IMR-90 (cell line): ENCODE data around the gene ADAMTS14. TPM values are rescaled to one million over a fixed set of nuclear protein-coding genes. Genes with fewer than 3 reads are reported as not detected.

Experiments
- ATAC-seq: fragments of 200-7000 bp; cut with Tn5 transposase; 2 replicates; pipeline ENCODE4 v1.9.1; 2020; ENCODE audit warnings: low read depth, mild to moderate bottlenecking, moderate library complexity
- BruUV-seq: library from RNA; stranded (reverse); fragments of 400-500 nt; replicated peaks from 2 replicates; lab custom pipeline; 2021; lab: Mats Ljungman, UMichigan
- CTCF ChIA-PET: fragments of 300-600 bp; formaldehyde crosslinking; extraction: SDS; loops from one replicate; lab custom pipeline; 2021; ENCODE audit warnings: antibody characterized with exemption; lab: Yijun Ruan, JAX
- POLR2A ChIA-PET: fragments of 300-600 bp; sonication (Branson Sonifier 250); formaldehyde crosslinking; loops from one replicate; lab custom pipeline; 2022; ENCODE audit warnings: antibody characterized with exemption; ENCODE audit not compliant: unreplicated experiment; lab: Charles Lee
- DNase-seq: peaks from one replicate; pipeline ENCODE4 v3.0.0; 2013
- H2AFZ ChIP-seq: replicated peaks from 2 replicates; pipeline ENCODE3; 2013; ENCODE audit warnings: low read length, mild to moderate bottlenecking; ENCODE audit not compliant: poor library complexity
- H2AK5ac ChIP-seq: 2 replicates; pipeline ENCODE4 v1.6.1; 2013; ENCODE audit warnings: low read depth, low read length, inconsistent platforms
- H2AK9ac ChIP-seq: replicated peaks from 2 replicates; pipeline ENCODE3; 2013; ENCODE audit warnings: mild to moderate bottlenecking, low read depth, low read length, moderate library complexity; ENCODE audit not compliant: poor library complexity
- H2BK120ac ChIP-seq: 2 replicates; pipeline ENCODE4 v1.6.1; 2013; ENCODE audit warnings: low read depth, low read length, inconsistent platforms
- H2BK15ac ChIP-seq: 3 replicates; pipeline ENCODE4 v1.6.1; 2013; ENCODE audit warnings: low read depth, low read length, inconsistent platforms
- H2BK20ac ChIP-seq: 2 replicates; pipeline ENCODE4 v1.6.1; 2013; ENCODE audit warnings: low read depth, mild to moderate bottlenecking, inconsistent platforms, low read length, moderate library complexity
- H2BK5ac ChIP-seq: 2 replicates; pipeline ENCODE4 v1.6.1; 2013; ENCODE audit warnings: mild to moderate bottlenecking, low read depth, low read length, inconsistent platforms; ENCODE audit not compliant: poor library complexity, severe bottlenecking
- H3K14ac ChIP-seq: replicated peaks from 2 replicates; pipeline ENCODE4 v1.6.1; 2013; ENCODE audit warnings: low read depth, low read length, inconsistent platforms
- H3K18ac ChIP-seq: 2 replicates; pipeline ENCODE4 v1.6.1; 2013; ENCODE audit warnings: low read depth, low read length, control low read depth
- H3K23ac ChIP-seq: 2 replicates; pipeline ENCODE4 v1.6.1; 2013; ENCODE audit warnings: low read depth, low read length, inconsistent platforms
- H3K27ac ChIP-seq: 2 replicates; pipeline ENCODE4 v1.5.1; 2013; ENCODE audit warnings: mild to moderate bottlenecking, control low read depth, low read length; ENCODE audit not compliant: insufficient read depth
- H3K27me3 ChIP-seq: 2 replicates; pipeline ENCODE4 v1.6.1; 2013; ENCODE audit warnings: low read length; ENCODE audit not compliant: control insufficient read depth, insufficient read depth
- H3K36me3 ChIP-seq: 2 replicates; pipeline ENCODE4 v1.6.1; 2013; ENCODE audit warnings: low read length, mixed read lengths; ENCODE audit not compliant: control insufficient read depth, insufficient read depth
- H3K4ac ChIP-seq: 2 replicates; pipeline ENCODE4 v1.6.1; 2013; ENCODE audit warnings: low read depth, low read length, inconsistent platforms
- H3K4me1 ChIP-seq: 2 replicates; pipeline ENCODE4 v1.6.1; 2013; ENCODE audit warnings: low read length, mixed read lengths; ENCODE audit not compliant: control insufficient read depth, insufficient read depth
- H3K4me2 ChIP-seq: 2 replicates; pipeline ENCODE4 v1.6.1; 2013; ENCODE audit warnings: low read depth, mild to moderate bottlenecking, control low read depth, low read length, moderate library complexity
- H3K4me3 ChIP-seq: 2 replicates; pipeline ENCODE4 v1.5.1; 2013; ENCODE audit warnings: low read depth, mild to moderate bottlenecking, control low read depth, low read length, moderate library complexity; ENCODE audit not compliant: insufficient read depth
- H3K56ac ChIP-seq: 2 replicates; pipeline ENCODE4 v1.6.1; 2013; ENCODE audit warnings: low read length, inconsistent platforms; ENCODE audit not compliant: insufficient read depth; ENCODE audit errors: extremely low read depth
- H3K79me1 ChIP-seq, 2 experiments: 2 replicates each; pipeline ENCODE4 v1.6.1; 2013; ENCODE audit warnings: low read length in 2 of 2, inconsistent platforms in 1 of 2, low read depth in 1 of 2
- H3K9ac ChIP-seq: 2 replicates; pipeline ENCODE4 v1.6.1; 2013; ENCODE audit warnings: low read depth, low read length, control low read depth
- H3K9me1 ChIP-seq: 2 replicates; pipeline ENCODE4 v1.6.1; 2013; ENCODE audit warnings: low read length, inconsistent platforms; ENCODE audit not compliant: insufficient read depth
- H3K9me3 ChIP-seq: 2 replicates; pipeline ENCODE4 v1.6.1; 2013; ENCODE audit warnings: low read length; ENCODE audit not compliant: control insufficient read depth, insufficient read depth
- H4K20me1 ChIP-seq: 2 replicates; pipeline ENCODE4 v1.6.1; 2013; ENCODE audit warnings: low read length, inconsistent platforms; ENCODE audit not compliant: insufficient read depth
- H4K5ac ChIP-seq: 2 replicates; pipeline ENCODE4 v1.6.1; 2013; ENCODE audit warnings: mild to moderate bottlenecking, low read depth, low read length, control low read depth
- H4K8ac ChIP-seq, 2 experiments: 2 replicates each; pipeline ENCODE4 v1.6.1; 2013; ENCODE audit warnings: low read depth in 2 of 2, low read length in 2 of 2, control low read depth in 1 of 2, inconsistent platforms in 1 of 2
- H4K91ac ChIP-seq: 2 replicates; pipeline ENCODE4 v1.6.1; 2013; ENCODE audit warnings: low read depth, low read length, inconsistent platforms; ENCODE audit not compliant: insufficient read depth
- FOS ChIP-seq: fragments of 150-350 bp; IDR thresholded peaks from 2 replicates; pipeline ENCODE4 v1.6.1; 2016; ENCODE audit warnings: low read depth, low read length
- WGBS, 2 experiments: methylation state at CpG; one replicate each; pipeline versions ENCODE4 v1.1.5 to v1.1.7; 2013; ENCODE audit warnings: missing lambda C conversion rate in 2 of 2; ENCODE audit not compliant: insufficient read length in 1 of 2; ENCODE audit errors: extremely low coverage in 2 of 2; 5-methylcytosine and 5-hydroxymethylcytosine counted together
- dilution Hi-C: fragments of 300-500 bp; cut with HindIII; formaldehyde crosslinking; loops from one replicate; pipeline ENCODE4 v1.14.3; 2018; ENCODE audit warnings: low sequenced_read_pairs; ENCODE audit not compliant: unreplicated experiment
- in situ Hi-C: fragments of 300-500 bp; cut with MboI; formaldehyde crosslinking; loops from 3 replicates; pipeline ENCODE4 v1.14.3; 2019; ENCODE audit warnings: low sequenced_read_pairs, inconsistent platforms, mixed read lengths
- intact Hi-C: fragments of 100-400 bp; cut with micrococcal nuclease; formaldehyde crosslinking; loops from 2 replicates; pipeline ENCODE4 v1.10.0; 2022
- polyA plus RNA-seq, 3 experiments: library from polyadenylated mRNA; depleted of rRNA; stranded (reverse); fragments of >200 nt; gene quantifications; 2 replicates each; pipeline ENCODE4 v1.2.3, GENCODE V29; 2012; ENCODE audit warnings: low replicate concordance in 1 of 3
- total RNA-seq: library from RNA; depleted of rRNA; stranded (reverse); fragments of >200 nt; gene quantifications from 2 replicates; pipeline ENCODE4 v1.2.3, GENCODE V29; 2012

The ADAMTS14 gene
- total and polyA plus RNA-seq, 2 of the 4 experiments (the other 2 are of a cell fraction): under 0.01 to 0.31 TPM

- intact Hi-C loops: no loop called here
- Histone ChIP-seq H3K4me1 (peaks cover 16% of the 10 kb centered on the region; the same call in 1 of the 2 replicates), H3K36me3 (no peaks in the 10 kb centered on the region), H4K8ac (no peak overlapping the region), H3K4ac (no peak overlapping the region), H3K9me3 (0 out of 2 replicates have a peak, but pooled peaks cover 4% of the 10 kb centered on the region), H3K27ac (no peak overlapping the region), H3K23ac (no peak overlapping the region), H2BK20ac (no peak overlapping the region), H4K20me1 (no peaks in the 10 kb centered on the region), H2BK5ac (no peak overlapping the region), H4K5ac (no peak overlapping the region), H2BK120ac (no peak overlapping the region), H2AK5ac (no peak overlapping the region), H3K9ac (no peak overlapping the region), H2AK9ac (no peak overlapping the region), H3K9me1 (peaks cover 14% of the 10 kb centered on the region), H4K91ac (no peak overlapping the region), H3K18ac (no peak overlapping the region), H3K4me3 (no peak overlapping the region), H3K79me1 (no peaks in the 10 kb centered on the region), H3K56ac (no peak overlapping the region), H3K14ac (no peak overlapping the region), H3K27me3 (no peaks in the 10 kb centered on the region), H2BK15ac (no peak overlapping the region), H3K4me2 (no peak overlapping the region), H2AFZ (no peak overlapping the region)
- POLR2A ChIA-PET: no interaction called here
- in situ Hi-C loops: no loop called here
- TF ChIP-seq FOS: no peak
- no peak for DNase-seq
- BruUV-seq: no TSS peak
- CTCF ChIA-PET: interaction anchor here (2.3 kb wide), 1 partner anchor 14 kb away, joined by 6 read pairs; no protein-coding TSS in a partner anchor
- dilution Hi-C loops: no loop called here
- no CpG with 5 or more reads among the region's 1 CpG for WGBS, 2 experiments
- ATAC-seq: no peak
These were observed 13.0 kb upstream of the ADAMTS14 start for GRCh38 chr10:70659306-70659705.
